GM18526 (cell line): Measurements from ENCODE around the gene RNF212B.

Experiments used
- POLR2A ChIP-seq: IDR thresholded peaks from 3 replicates; pipeline ENCODE4 v1.6.1; 2011; ENCODE audit not compliant: insufficient read length; ENCODE audit errors: extremely low read depth

RNF212B gene

DNA sequence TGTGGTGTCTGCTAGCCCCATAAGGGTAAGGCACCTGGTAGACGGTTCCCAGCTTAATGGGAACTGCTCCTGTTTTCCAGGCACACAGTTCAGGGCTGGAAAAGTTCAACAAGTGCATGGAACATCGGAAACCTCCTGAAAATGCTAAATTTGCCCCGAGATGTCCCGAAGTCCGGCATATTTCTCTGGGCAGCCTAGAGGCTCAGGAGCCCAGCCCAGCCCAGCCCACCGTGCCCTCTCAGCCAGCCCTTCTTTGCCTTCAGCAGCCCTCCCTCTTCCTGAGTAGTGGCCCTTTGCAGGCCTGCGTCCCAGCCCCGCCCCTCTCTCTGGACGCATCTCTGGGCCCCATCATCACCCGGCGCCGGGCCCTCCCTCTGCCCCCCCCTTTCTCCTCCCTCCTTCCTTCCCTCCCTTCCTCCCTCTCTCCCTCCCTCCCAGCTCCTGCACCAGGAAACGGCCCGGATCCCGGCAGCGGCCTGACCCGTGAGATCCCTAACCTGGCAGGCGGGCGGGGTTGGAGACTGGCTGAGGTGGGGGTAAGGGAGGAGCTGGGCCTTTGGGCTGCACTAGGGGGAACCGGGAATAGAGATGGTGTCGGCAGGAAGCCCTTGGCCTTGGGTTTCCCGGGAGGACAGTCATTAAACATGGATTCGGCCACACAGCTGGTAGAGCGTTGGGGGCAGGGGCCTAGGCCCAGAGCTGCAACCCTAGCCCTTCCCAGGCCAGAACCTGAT is 68.8 kb downstream of the RNF212B start, which contains the start of gene BCL2L2:
BCL2L2 (plus strand) TSS at position 422 of the 734 bp plus-strand sequence. CDS start 935 bp downstream, outside the sequence.
- peak; percentile 77 for TF ChIP-seq POLR2A

GRCh38 chr14:23307146-23307530 is 69.4 kb downstream of the RNF212B start:
- no peak for TF ChIP-seq POLR2A

DNA sequence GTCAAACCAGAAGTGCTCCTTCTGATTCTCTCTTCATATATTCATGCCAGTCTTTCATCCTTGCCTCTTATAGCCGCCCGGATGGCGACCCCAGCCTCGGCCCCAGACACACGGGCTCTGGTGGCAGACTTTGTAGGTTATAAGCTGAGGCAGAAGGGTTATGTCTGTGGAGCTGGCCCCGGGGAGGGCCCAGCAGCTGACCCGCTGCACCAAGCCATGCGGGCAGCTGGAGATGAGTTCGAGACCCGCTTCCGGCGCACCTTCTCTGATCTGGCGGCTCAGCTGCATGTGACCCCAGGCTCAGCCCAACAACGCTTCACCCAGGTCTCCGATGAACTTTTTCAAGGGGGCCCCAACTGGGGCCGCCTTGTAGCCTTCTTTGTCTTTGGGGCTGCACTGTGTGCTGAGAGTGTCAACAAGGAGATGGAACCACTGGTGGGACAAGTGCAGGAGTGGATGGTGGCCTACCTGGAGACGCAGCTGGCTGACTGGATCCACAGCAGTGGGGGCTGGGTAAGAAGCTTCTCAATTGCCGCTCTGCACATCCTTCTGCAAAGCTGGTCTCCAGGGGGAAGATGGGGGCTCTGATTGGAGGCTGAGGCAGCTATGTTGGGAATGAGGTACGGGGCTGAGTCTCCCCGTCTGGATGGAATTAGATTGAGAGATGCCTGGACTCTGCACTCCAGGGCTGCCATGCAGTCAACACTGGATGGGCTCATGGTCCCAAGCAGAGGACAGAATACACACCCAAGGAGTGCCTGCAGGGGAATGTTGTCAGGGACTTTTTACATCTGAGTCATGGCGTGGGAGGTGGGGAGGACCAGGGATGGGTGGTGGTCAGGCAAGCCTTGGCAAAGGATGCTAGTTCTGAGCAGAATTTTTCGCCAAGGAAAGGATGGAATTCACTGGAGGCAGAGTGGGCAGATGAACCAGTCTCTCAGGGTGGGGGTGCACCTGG is 70.2 kb downstream of the RNF212B start:
- no peak for TF ChIP-seq POLR2A

GRCh38 chr14:23308721-23309445 is 71.1 kb downstream of the RNF212B start:
- no peak for TF ChIP-seq POLR2A

DNA sequence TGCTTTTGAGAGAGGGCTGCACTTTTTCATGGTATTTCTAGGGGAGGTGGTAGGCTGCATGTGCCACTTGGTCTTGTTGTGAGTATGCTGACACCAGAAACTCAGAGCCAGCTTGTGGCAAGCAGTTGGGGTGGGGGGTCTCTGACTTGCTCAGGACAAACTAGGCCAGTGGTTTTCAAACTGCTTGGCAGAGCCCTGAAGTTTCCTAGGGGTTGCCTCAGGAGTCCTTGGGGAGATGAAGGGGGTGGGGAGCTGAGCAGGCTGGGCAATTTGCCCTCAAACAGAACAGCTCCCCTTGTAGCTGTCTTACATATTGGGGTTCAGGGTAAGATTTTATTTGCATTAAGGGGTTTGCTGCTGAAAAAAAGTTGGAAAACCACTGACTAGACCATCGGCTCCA is 72.8 kb downstream of the RNF212B start:
- TF ChIP-seq POLR2A = no peak

GRCh38 chr14:23316300-23316699 is 78.6 kb downstream of the RNF212B start:
- TF ChIP-seq POLR2A = no peak

GRCh38 chr14:23319746-23320583 is 82.2 kb downstream of the RNF212B start:
- TF ChIP-seq POLR2A = no peak

DNA sequence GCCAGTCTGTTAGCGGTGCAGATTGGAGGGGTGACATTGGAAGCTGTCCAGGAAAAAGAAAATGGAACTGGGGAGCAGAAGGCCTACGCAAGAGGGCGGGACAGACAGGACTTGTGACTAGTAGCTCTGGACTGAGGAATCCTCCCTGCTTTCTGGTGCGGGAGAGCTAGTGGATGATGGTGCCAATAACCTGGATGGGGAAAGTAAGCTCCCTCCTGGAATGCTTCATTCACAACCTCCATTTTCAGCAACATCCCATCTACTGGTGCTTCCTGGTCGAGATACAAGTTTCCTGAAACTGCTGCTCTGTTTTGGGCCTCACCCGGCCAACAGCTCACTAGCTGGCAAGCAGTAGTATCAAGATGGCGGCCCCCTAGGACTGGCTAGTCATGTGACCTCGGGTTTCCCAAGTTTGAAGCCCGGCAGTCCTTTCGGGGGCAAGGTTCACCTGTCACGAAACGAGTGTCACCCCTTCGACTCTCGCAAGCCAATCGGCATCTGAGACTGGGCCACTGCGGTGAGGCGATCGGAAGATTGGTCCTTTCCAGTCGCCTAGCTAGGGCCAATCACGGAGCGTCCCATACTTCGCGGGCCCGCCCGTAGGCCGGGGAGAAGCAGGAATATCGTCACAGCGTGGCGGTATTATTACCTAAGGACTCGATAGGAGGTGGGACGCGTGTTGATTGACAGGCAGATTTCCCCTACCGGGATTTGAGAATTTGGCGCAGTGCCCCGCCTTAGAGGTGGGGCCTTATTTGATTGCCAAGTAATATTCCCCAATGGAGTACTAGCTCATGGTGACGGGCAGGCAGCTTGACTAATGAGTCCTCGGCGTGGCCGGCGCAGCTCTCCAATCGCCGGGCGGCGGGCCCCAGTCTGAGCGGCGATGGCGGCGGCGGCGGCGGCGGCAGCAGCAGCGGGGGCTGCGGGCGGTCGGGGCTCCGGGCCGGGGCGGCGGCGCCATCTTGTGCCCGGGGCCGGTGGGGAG is 83.1 kb downstream of the RNF212B start, which contains the start of gene PABPN1:
PABPN1 (plus strand) TSS at position 874 of the 988 bp plus-strand sequence; CDS start at position 887, 13 bp downstream.
- TF ChIP-seq POLR2A = peak; percentile 72

DNA sequence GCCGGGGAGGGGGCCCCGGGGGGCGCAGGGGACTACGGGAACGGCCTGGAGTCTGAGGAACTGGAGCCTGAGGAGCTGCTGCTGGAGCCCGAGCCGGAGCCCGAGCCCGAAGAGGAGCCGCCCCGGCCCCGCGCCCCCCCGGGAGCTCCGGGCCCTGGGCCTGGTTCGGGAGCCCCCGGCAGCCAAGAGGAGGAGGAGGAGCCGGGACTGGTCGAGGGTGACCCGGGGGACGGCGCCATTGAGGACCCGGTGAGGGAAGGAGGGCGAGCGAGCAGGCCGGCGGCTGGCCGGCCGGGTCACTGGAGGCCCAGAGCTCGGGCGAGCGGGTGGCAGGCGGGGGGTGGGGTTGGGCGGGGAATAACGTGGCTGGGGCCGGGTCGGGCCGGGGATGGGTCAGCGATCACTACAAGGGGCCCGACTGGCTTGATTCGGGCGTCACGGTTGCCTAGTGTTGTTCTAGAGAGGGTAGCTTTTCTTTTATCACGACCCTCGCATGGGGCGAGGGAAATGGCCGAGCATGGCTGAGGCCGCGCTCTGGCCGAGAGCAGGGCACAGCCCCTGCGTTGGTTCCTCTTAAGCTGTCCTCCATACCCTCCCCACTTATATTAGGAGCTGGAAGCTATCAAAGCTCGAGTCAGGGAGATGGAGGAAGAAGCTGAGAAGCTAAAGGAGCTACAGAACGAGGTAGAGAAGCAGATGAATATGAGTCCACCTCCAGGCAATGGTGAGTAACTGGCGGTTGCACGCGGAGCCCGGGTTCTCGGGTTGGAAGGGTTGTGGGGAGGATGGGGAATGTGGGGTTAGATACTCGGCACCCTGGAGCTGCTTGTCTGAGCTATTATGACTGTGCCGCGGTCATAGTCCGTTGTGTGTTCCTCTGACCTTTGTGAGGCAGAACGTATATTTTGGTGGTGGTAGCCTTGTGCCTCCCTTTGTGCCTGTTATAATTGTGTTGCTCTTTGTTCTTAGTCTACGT is 84.1 kb downstream of the RNF212B start:
- peak; percentile 35 for TF ChIP-seq POLR2A
